C4-2B (cell line): ENCODE measurements around the gene FAM3B.

Experiments used
- ZFX ChIP-seq: fragments of 450-650 bp; IDR thresholded peaks from 2 replicates; pipeline ENCODE4 v1.6.1; 2017
- TF ChIP-seq, protein P1 (sequence below): fragments of 450-650 bp; conservative IDR thresholded peaks from 2 replicates; pipeline ENCODE4 v1.5.1; 2017; ENCODE audit warnings: mild to moderate bottlenecking

GRCh38 chr21:41357546-41357945 lies 40.9 kb downstream of the FAM3B start:
- TF ChIP-seq, protein P1, sequence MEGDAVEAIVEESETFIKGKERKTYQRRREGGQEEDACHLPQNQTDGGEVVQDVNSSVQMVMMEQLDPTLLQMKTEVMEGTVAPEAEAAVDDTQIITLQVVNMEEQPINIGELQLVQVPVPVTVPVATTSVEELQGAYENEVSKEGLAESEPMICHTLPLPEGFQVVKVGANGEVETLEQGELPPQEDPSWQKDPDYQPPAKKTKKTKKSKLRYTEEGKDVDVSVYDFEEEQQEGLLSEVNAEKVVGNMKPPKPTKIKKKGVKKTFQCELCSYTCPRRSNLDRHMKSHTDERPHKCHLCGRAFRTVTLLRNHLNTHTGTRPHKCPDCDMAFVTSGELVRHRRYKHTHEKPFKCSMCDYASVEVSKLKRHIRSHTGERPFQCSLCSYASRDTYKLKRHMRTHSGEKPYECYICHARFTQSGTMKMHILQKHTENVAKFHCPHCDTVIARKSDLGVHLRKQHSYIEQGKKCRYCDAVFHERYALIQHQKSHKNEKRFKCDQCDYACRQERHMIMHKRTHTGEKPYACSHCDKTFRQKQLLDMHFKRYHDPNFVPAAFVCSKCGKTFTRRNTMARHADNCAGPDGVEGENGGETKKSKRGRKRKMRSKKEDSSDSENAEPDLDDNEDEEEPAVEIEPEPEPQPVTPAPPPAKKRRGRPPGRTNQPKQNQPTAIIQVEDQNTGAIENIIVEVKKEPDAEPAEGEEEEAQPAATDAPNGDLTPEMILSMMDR: no peak
- no peak for TF ChIP-seq ZFX
